Colonic mucosa (tissue), 4 donors: Measurements from ENCODE around the gene COL16A1. TPM values are rescaled to one million over a fixed set of nuclear protein-coding genes. Genes with fewer than 3 reads are reported as not detected.

Source experiments
- DNase-seq: peaks from one replicate; pipeline ENCODE4 v3.0.0-alpha.2; 2020
- H3K27ac ChIP-seq: fragments of 200-600 bp; one replicate; pipeline ENCODE4 v1.8.0; 2021
- H3K27me3 ChIP-seq: fragments of 200-600 bp; one replicate; pipeline ENCODE4 v1.8.0; 2021
- H3K36me3 ChIP-seq: fragments of 200-600 bp; one replicate; pipeline ENCODE4 v1.8.0; 2021
- H3K4me1 ChIP-seq: fragments of 200-600 bp; one replicate; pipeline ENCODE4 v1.8.0; 2021; ENCODE audit warnings: mild to moderate bottlenecking
- H3K4me3 ChIP-seq: fragments of 200-600 bp; one replicate; pipeline ENCODE4 v1.8.0; 2021
- H3K9ac ChIP-seq, 2 donors: one replicate each; pipeline ENCODE4 v1.7.0; 2013; ENCODE audit warnings: control low read depth in 2 of 2, low read depth in 2 of 2, low read length in 2 of 2
- H3K9me3 ChIP-seq: fragments of 200-600 bp; one replicate; pipeline ENCODE4 v1.8.0; 2021
- intact Hi-C: fragments of 100-400 bp; cut with DNase I; formaldehyde crosslinking; loops from one replicate; pipeline ENCODE4 v1.14.1; 2022
- total RNA-seq, 2 donors: library from RNA; stranded (reverse); fragmentation: NEBNext Ultra II Directional in 1 of 2; extraction: Animal tissue kit (Norgen Biotek cat#: 25700) in 1 of 2; gene quantifications; one replicate each; pipeline ENCODE4 v1.2.1, GENCODE V29; 2021
- TF ChIP-seq, protein P1 (sequence below): fragments of 200-600 bp; IDR thresholded peaks from one replicate; pipeline ENCODE4 v1.8.0; 2022; ENCODE audit warnings: antibody characterized with exemption, mild to moderate bottlenecking
- donor health status: healthy.
- donor health status: DM: no; HTN: no; CAD: no.
- donor health status: DM: no; HTN: no; CAD: no.

The COL16A1 gene
- total RNA-seq, 2 donors from 2014 or later = 9.0 to 15.4 TPM

DNA sequence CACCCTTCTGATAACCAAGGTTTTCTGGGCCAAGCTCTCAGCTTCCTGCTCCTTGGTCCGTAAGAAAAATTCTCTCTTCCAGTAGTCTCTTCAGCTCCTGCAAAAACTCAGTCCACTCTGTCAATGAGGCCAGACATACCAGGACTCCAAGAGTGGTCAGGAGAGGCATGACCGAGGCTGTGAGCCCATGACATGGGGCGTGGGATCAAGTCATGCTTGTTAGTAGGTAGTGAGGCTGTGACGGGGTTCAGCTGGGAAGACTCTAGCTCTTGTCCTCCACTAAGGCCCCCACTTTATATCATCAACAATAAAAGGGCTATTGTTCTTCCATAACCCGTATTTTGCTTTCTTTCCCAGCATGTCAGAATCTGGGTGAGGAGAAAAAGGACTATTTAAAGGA is 96.5 kb downstream of the COL16A1 start:
- Histone ChIP-seq H3K36me3 (no peaks in the 10 kb centered on the region), H3K9me3 (no peaks in the 10 kb centered on the region), H3K9ac (no peak overlapping the region), H3K4me3 (no peak overlapping the region), H3K4me1 (no peaks in the 10 kb centered on the region), H3K27ac (no peak overlapping the region), H3K27me3 (no peaks in the 10 kb centered on the region)
- intact Hi-C loops = no loop called here
- TF ChIP-seq, protein P1, sequence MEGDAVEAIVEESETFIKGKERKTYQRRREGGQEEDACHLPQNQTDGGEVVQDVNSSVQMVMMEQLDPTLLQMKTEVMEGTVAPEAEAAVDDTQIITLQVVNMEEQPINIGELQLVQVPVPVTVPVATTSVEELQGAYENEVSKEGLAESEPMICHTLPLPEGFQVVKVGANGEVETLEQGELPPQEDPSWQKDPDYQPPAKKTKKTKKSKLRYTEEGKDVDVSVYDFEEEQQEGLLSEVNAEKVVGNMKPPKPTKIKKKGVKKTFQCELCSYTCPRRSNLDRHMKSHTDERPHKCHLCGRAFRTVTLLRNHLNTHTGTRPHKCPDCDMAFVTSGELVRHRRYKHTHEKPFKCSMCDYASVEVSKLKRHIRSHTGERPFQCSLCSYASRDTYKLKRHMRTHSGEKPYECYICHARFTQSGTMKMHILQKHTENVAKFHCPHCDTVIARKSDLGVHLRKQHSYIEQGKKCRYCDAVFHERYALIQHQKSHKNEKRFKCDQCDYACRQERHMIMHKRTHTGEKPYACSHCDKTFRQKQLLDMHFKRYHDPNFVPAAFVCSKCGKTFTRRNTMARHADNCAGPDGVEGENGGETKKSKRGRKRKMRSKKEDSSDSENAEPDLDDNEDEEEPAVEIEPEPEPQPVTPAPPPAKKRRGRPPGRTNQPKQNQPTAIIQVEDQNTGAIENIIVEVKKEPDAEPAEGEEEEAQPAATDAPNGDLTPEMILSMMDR = no peak
- DNase-seq = no peak

DNA sequence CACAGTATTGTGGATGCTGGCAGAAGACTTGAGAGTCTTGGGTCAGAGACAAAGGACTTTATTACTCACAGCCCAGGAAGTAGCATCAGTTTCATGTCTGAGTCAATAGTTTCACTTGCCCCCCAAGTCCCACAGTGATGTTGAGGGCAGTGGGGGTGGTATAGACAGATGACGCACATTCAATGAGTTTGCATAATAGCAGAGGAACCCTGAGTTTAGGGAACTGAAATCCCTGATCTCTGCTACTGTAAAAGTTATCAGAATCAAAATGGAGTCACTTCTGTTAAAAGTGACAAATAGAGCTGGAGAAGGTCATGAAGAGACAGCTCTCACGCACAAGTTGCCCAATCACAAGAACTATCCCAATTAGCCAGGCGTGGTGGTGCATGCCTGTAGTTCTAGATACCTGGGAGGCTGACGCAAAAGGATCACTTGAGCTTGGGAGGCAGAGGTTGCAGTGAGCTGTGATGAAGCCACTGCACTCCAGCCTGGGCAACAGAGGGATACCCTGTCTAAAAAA is 97.8 kb downstream of the COL16A1 start:
- H3K27ac ChIP-seq = no peak overlapping the region
- no peak overlapping the region for H3K9ac ChIP-seq
- no peaks in the 10 kb centered on the region for H3K4me1 ChIP-seq
- H3K9me3 ChIP-seq = no peaks in the 10 kb centered on the region
- DNase-seq = no peak
- no peaks in the 10 kb centered on the region for H3K27me3 ChIP-seq
- intact Hi-C loops = no loop called here
- H3K36me3 ChIP-seq = no peaks in the 10 kb centered on the region
- H3K4me3 ChIP-seq = no peak overlapping the region
- TF ChIP-seq, protein P1 = no peak

Other genes starting within 250 kb of the COL16A1 start
- gene TINAGL1, start 127.5 kb downstream of the COL16A1 start, total RNA-seq = 100 to 1,000 TPM; 116 to 130 TPM
- gene HCRTR1, start 86.3 kb downstream of the COL16A1 start, total RNA-seq = not detected
- gene PEF1, start 59.1 kb downstream of the COL16A1 start, total RNA-seq = 10 to 100 TPM; 57.5 to 67.8 TPM
- 1 to 10 TPM in 1 of 2 donors, under 1 TPM in 1; 0.59 to 1.6 TPM for gene ADGRB2, start 60.3 kb upstream of the COL16A1 start, total RNA-seq
- under 1 TPM; 0.45 to 0.59 TPM for gene SPOCD1, start 112.0 kb upstream of the COL16A1 start, total RNA-seq
- gene PTP4A2, start 234.4 kb upstream of the COL16A1 start, total RNA-seq = 100 to 1,000 TPM; 240 to 332 TPM